Camera-type eye (tissue), 1 donor: ENCODE measurements around the gene MRRF. TPM values are rescaled to one million over a fixed set of nuclear protein-coding genes. Genes with fewer than 3 reads are reported as not detected.

ENCODE experiments used
- total RNA-seq: library from RNA; depleted of rRNA; stranded (reverse); fragments of >200 nt; gene quantifications from one replicate; pipeline ENCODE4 v1.2.3, GENCODE V29; 2014

MRRF gene, protein sequence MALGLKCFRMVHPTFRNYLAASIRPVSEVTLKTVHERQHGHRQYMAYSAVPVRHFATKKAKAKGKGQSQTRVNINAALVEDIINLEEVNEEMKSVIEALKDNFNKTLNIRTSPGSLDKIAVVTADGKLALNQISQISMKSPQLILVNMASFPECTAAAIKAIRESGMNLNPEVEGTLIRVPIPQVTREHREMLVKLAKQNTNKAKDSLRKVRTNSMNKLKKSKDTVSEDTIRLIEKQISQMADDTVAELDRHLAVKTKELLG
- total RNA-seq = 35.9 TPM

DNA sequence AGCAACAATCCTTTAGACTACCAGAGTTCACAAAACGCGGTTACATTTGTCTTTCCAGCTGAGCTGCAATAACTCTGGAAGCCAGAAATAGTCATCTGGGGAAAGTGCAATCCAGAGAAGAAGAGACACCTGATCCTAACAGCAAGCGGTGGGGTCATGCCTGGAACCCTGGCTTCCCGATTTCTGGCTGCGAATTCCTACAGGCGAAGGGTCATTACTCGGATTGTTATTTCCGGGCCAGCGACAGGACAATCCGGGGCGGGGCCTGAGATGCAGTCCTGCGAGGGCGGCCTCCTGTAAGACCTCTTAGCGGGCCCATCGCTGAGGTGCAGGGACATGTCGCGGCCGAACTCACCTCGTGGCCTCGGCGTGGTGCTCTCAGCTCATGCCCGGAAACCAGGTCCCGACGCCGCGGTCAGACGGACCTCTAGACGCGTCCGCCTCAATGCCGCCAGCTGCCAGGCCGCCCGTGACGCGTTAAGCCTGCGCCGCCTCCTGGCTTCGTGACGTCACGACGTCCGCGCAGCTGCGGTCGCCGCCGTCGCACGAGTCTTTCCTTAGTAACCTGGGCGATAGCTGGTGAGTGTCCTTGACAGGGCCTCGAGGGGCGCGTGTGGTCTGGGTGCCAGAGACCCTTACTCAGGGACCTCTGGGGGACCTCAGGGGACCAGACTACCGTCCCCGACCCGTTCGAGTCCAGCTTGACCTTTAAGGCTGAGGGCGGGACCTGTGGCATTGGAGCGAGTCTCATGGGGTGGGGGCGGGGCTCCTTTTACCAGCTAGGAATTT, at the start of gene MRRF, which contains the start of gene RBM18:
MRRF (plus strand) TSS at position 523 of the 789 bp plus-strand sequence. CDS start 6,010 bp downstream, outside the sequence.
RBM18 (minus strand) TSS at position 481 of the 789 bp plus-strand sequence. CDS start 3,348 bp downstream, outside the sequence.

DNA sequence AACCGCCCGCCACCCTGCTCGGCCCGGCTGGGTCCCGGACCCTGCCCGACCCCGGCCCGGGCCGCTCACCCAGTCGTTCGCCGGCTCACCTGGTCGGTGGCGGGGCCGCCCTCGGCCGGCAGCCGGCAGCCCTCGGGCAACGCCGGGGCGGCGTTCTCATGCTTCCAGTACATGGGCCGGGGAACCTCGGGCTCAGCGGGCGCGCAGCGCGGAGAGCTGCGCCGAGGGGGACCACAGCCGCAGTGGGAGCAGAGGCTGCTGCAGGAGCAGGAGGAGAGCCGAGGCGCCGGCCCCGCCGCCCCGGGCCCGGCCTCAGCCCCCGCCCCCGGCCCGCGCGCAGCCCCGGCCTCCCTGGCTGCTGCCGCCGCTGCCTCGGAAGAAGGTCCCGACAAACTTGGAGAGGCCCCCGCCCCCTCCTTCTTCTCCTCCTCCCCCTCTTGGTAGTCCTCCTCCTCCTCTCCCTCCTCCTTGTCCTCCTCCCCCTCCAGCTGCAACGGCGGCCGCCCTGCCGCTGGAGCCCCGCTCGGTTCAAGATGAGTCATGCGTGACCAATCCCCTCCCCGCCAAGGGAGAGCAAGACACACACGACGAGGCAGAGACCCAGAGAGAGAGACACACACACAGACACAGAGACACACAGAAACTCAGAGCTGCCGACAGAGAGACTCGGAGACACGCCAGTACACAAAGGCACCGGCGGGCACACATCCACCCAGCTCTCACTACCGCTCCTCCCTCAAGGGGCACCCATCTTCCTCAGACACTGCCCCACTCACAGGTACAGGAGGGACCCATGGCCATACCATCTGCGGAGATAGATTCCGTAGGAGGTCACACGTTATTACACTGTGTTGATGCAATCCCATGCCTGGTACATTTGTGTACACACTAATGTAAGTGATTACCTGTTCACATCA, 35.9 kb upstream of the MRRF start, which contains the start of gene LHX6:
LHX6 (minus strand) TSS at position 390 of the 917 bp plus-strand sequence; CDS start at position 173, 217 bp downstream.

DNA sequence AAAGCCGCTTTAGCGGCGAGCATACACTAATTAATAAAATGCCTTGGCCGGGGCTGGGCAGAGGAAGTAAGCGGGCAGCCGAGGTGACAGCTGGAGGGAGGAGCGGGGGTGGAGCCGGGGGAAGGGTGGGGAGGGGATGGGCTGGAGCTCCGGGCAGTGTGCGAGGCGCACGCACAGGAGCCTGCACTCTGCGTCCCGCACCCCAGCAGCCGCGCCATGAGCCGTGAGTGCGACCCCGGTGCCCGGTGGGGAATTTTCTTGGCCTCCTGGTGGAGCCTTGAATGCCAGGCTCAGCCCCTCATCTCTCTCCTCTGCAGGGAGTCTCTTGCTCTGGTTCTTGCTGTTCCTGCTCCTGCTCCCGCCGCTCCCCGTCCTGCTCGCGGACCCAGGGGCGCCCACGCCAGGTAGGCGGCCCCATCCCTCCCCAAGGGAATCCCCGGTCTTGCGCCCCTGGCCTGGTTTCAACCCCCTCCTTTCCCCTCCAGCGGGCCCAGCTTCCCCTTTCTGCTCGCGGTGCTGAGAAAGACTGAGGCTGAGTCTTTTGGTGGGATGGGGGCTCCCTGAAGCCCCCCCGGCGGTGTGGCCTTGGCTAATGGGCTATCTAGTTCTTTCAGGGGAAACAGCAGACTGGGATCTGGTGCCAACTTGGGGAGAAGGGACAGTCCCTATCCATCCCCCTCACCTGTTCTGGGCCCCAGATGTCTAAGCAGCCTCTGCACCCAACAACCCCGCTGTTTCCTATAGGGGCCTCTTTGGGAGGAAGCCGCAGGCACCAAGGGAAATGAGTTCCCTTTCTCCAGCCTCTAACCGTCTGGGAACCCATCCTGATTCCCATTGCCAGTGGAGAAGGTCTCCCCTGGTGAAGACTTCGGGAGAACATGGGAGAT, 106.4 kb downstream of the MRRF start, which contains the start of gene PTGS1:
PTGS1 (plus strand) TSS at position 156 of the 887 bp plus-strand sequence; CDS start at position 217, 61 bp downstream.

Other genes with a start within 250 kb of the MRRF start
- gene TTLL11, start 171.6 kb upstream of the MRRF start, total RNA-seq = 19.0 TPM
- 28.6 TPM for gene NDUFA8, start 105.1 kb upstream of the MRRF start, total RNA-seq
- 1.4 TPM for gene MORN5, start 105.0 kb upstream of the MRRF start, total RNA-seq
- 1.9 TPM for gene LHX6, start 35.9 kb upstream of the MRRF start, total RNA-seq
- 20.3 TPM for gene RBM18, start within 50 bp of the MRRF start, total RNA-seq
- gene PTGS1, start 106.1 kb downstream of the MRRF start, total RNA-seq = 3.2 TPM
- gene OR1J1, start 213.0 kb downstream of the MRRF start, total RNA-seq = not detected
- gene OR1J2, start 245.9 kb downstream of the MRRF start, total RNA-seq = not detected